NCI-H226 (cell line): Measurements from ENCODE around the gene DCDC2.
"Not testable (repeated sequence)": the region's sequence is repeated elsewhere in the genome, so short reads cannot be mapped to it uniquely, and the experiment has no call there.

Experiments
- DNase-seq: peaks from one replicate; pipeline ENCODE4 v3.0.0-alpha.2; 2015

The DCDC2 gene

GRCh38 chr6:24207413-24207812 lies 150.4 kb downstream of the DCDC2 start:
- no peak for DNase-seq

DNA sequence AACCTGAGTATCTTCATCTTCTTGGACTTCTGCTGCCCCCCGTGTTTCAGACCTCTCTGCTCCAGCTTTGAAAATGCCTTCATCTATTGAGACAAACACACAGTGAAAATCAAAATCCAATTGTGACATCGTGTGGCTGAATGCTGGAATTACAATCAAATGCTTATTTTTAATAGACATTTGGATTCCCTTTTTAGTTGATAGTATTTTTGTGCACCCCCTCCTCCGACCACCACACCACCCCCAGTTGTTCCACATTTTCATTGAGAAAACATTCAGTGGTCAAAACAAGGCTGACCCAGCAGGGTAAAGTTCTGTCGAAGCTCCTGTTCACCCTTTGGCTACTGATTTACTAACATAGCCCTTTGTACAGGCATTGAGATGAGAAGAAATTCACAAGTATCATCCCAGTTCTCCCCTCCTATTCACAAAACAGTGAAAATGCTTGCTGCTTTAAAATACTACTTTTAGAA lies 152.8 kb downstream of the DCDC2 start:
- no peak for DNase-seq

- not testable (repeated sequence) for DNase-seq
Observed at GRCh38 chr6:24204113-24204512, 153.7 kb downstream of the DCDC2 start.

DNA sequence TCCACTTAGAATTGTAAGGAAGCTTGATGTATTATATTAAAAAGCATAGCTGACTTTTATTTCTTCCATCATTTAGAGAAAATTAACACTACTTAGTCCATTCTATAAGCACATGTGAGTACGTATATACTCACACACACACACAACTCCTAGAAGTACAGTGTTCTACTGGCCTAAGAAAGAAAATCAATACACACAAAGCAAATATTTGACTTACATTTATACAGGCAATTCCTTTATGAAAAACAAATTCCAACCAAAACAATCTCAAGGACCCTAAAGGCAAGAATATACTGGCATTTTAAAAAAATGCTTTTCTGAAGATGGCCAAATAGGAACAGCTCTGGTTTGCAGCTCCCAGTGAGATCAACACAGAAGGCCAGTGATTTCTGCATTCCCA lies 160.0 kb downstream of the DCDC2 start:
- no peak for DNase-seq

DNA sequence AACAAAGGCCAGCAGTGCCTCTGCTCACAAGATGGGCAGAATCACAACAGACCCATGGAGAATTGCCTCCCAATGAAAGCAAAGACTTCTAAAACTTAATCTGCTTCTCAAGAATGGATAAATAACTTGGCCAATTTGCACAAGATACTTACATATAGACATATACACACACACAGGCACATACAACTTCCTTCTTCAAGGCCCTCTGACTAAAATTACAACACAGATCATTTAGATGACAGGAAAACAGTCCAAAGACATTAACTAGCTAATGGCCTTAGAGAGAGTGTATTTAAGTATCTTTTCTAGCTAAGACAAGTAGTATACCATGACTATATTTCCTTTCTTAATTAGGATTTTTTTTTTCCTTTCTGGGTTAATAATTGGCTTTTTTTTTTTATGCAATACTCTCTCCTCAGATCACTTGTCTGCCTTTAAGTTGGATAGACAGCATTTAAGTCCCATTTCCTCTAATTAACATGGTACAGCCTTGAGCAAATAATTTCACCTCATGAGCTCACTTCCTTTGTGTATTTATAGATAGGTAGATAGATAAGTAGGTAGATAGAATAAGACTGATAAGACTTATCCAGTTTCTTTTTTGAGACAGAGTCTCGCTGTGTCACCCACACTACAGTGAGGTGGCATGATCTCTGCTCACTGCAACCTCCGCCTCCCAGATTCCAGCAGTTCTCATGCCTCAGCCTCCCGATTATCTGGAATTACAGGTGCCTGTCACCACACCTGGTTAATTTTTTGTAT lies 161.8 kb downstream of the DCDC2 start:
- no peak for DNase-seq

GRCh38 chr6:24194978-24195700 lies 162.7 kb downstream of the DCDC2 start:
- DNase-seq = no peak

DNA sequence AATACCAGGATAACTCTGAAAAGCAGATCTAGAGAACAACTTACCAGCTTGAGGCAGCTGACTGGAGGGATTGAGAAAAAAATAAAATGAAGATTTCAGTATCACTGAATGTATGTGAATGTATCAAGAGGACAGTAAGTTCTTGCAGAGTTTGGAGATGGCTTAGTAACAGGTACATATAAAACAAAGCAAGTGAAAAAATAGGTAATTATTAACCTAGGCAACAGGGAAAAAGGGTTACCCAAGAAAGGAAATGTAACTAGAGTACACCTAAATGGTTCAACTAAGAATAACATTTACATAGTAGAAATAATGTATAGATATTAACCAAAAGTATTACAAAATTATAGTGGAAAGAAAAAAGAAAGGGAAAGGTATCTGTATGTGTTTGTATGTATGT lies 164.5 kb downstream of the DCDC2 start:
- no peak for DNase-seq

DNA sequence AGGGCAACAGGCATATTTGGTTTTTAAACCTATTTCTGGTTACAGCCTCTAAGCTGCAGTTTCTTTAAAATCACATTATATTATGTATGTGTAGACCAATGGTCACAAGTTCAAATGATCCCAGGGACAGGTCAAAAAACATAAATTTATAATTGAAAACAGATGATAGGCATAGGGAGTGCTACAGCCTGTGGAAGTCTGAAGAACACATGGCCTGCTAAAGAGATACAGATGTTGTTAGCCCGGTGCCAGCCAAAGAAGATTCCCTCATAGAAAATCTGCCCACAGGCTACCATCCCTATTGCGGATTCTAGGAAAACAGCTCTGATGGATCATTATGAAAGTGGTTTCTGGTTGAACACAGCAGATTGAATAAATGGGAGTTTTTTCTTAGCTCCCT lies 166.5 kb downstream of the DCDC2 start:
- DNase-seq = no peak

GRCh38 chr6:24188578-24189080 lies 169.2 kb downstream of the DCDC2 start:
- no peak for DNase-seq

GRCh38 chr6:24187965-24188577 lies 169.8 kb downstream of the DCDC2 start:
- DNase-seq = no peak

DNA sequence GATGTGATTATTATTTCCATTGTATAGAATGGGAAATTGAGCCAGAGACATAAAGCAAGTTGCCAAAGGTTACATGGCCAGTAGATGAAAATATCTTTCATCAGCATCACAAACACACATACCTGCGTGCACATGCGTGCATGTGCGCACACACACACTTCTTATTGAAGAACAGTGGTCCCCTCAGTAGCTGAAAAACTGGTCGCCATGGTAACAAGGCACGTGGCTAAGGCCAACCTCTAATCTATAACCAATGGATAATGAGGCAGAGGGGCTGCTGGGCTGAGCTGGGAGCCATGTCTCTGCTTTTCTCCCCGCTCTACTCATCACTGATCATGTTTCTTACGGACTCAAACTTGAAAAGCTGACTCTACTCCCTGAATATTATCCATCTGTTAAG lies 171.5 kb downstream of the DCDC2 start:
- DNase-seq = no peak

- DNase-seq = no peak
Observed at GRCh38 chr6:24183584-24183983, 174.3 kb downstream of the DCDC2 start.

DNA sequence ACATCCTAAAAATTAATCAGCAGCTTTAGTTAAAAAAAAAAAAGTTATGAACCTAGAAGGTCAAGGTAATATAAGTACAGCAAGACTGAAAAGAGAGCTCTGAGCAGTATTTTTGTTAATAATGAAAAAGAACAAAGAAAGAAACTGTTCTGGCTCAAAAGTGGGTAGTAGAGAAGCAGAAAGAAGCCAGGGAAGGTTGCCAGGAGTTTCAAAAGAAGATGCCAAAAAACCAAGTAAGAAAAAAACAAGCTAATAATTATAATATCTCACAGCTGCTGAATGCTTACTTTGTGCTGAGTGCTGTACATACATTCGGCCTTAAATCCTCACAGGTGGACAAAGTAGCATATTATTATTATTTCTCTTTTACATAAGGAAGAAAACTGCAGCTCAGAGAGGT lies 200.0 kb downstream of the DCDC2 start:
- no peak for DNase-seq

DNA sequence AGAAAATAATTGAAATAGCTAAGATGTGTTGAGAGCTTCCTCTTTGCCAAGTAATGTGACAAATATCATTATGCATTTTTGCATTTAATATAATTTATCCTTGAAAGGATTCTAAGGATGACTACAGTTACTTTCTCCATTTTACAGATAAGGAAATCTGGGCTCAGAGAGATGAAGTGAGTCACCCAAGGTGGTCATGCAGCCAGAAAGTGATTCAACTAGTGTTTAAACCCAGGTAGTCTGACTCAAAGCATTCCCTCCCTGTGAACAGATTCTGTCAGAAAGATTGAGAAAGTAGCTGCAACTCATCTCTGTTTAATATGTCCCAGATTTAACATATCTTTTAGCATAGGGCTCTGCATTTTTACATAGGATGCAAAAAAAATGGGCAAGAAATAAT lies 203.7 kb downstream of the DCDC2 start:
- DNase-seq = peak; percentile 52

GRCh38 chr6:24152014-24152413 lies 205.8 kb downstream of the DCDC2 start:
- no peak for DNase-seq

DNA sequence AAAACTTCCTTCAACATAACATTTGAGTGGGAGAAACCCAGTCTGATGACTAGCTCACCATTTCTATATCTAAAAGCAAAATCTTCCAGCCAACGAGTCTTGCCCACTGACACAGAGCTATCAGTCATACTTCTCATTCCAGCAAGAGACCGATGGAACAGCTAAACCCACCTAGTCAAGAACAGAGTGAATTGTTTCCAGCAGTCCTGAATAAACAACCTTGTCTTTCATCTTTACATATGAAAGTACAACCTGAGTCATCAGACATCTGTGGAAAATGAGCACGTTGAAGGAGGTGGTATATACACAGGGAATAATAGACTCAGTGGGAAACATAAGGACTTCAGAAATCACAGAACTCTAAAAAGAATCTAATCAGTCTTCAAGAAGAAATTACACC lies 208.0 kb downstream of the DCDC2 start:
- no peak for DNase-seq

DNA sequence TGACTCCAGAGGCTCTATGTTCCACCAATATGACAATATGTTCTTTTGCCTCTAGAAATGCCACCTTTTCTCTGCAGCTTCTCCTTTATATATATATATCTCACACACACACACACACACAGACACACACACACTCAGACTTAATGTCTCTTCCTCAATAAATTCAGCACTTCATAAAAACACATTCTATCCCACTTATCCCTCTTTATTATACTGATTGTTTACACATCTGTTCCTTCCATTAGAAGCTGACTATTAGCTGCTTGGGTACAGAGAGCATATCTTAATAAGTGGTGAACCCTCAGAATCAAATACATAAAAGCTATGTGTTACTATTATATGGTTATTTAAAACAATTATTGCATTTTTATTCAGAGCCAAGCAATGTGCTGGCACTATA lies 208.6 kb downstream of the DCDC2 start:
- no peak for DNase-seq

DNA sequence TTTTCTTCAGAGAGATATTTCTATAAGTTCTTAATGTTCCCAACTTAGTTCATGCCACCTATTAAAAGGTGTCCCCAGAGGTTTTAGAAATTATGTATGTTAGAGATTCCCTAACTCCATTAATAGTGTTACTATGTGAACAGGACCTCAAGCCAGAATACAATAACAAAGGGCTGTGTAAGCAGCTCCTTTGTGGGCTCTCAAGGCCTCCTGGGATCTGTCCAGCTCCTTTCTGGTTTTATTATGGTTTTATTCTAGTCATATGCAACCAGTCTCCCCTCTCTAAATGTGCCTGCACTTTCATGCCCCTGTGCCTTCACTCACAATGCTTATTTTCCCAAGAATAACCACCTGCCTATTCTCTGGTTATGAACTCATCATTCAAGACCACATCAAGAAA lies 209.2 kb downstream of the DCDC2 start:
- no peak for DNase-seq

DNA sequence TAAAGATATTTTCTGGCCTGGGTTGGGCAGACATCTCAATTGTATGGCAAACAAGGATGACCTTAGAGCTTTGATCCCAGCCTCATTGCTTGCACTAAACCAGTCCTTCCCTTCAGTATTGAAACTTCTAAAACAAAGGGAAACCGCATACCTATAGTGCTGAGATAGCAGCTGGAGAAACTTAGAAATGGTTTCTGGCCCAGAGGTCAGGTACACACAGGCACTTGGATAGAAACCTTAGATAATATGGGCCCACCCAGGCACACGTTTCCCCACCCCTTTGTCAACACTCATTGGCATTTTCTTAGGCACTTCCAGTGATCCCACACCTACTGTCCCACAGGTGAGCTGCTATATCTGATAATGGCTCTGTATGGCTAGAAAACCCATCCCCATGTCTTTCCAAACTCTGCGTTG lies 209.7 kb downstream of the DCDC2 start:
- DNase-seq = no peak

- DNase-seq = no peak
Observed at GRCh38 chr6:24147511-24148153, 210.2 kb downstream of the DCDC2 start.

- DNase-seq = no peak
Observed at GRCh38 chr6:24146871-24147270, 211.0 kb downstream of the DCDC2 start.

DNA sequence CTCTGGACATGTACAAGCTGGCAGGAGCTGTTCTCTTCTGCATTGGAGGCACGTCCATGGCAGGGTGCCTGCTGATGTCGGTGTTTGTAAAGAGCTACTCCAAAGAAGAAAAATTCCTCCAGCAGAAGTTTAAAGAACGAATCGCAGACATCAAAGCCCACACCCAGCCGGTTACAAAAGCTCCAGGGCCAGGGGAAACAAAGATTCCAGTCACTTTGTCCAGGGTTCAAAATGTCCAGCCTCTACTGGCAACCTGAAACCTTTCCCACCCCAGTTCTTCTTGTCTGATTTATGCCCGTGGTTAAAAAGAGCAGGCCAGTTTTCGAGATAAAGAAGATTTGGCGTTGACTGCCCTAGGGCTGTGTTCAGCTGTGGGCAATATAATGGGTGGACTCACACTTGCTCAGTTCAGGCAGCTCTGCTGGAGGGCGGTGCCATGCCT lies 212.1 kb downstream of the DCDC2 start:
- DNase-seq = no peak

- DNase-seq = not testable (repeated sequence)
Observed at GRCh38 chr6:24142733-24143132, 215.1 kb downstream of the DCDC2 start.
